H1 (cell line): Measurements from ENCODE around the gene PIGV. TPM values are rescaled to one million over a fixed set of nuclear protein-coding genes. Genes with fewer than 3 reads are reported as not detected.

Experiments used
- CTCF ChIA-PET: fragments of 300-600 bp; sonication (Branson Sonifier 250); formaldehyde crosslinking; loops from one replicate; lab custom pipeline; 2021; ENCODE audit not compliant: partially characterized antibody; lab: Charles Lee
- POLR2A ChIA-PET: fragments of 300-600 bp; sonication (Branson Sonifier 250); formaldehyde crosslinking; loops from one replicate; lab custom pipeline; 2021; ENCODE audit warnings: inconsistent platforms; ENCODE audit not compliant: partially characterized antibody; lab: Charles Lee
- DNase-seq, 2 experiments: peaks; one replicate each; pipeline versions ENCODE4 v3.0.0 to v3.0.0-alpha.2; 2010 to 2022; ENCODE audit warnings: low spot score in 2 of 2, low read depth in 1 of 2, mixed read lengths in 1 of 2
- FAIRE-seq: peaks from 2 replicates; lab custom pipeline; 2011; peaks lifted over from hg19 to GRCh38; lab: Jason Lieb, UNC
- H2AFZ ChIP-seq: 2 replicates; pipeline ENCODE4 v1.8.1; 2012; ENCODE audit warnings: low read length, inconsistent platforms
- H2AK5ac ChIP-seq: 2 replicates; pipeline ENCODE4 v1.6.1; 2013; ENCODE audit warnings: low read depth, low read length
- H2BK120ac ChIP-seq: replicated peaks from 2 replicates; pipeline ENCODE3; 2013; ENCODE audit warnings: low read depth, low read length, inconsistent platforms
- H2BK12ac ChIP-seq: 2 replicates; pipeline ENCODE4 v1.6.1; 2013; ENCODE audit warnings: low read depth, low read length
- H2BK15ac ChIP-seq: 2 replicates; pipeline ENCODE4 v1.6.1; 2013; ENCODE audit warnings: low read length
- H2BK20ac ChIP-seq: 2 replicates; pipeline ENCODE4 v1.6.1; 2013; ENCODE audit warnings: low read length
- H2BK5ac ChIP-seq: 2 replicates; pipeline ENCODE4 v1.6.1; 2013; ENCODE audit warnings: low read depth, low read length
- H3K14ac ChIP-seq: 2 replicates; pipeline ENCODE4 v1.6.1; 2013; ENCODE audit warnings: inconsistent platforms; ENCODE audit not compliant: insufficient read length
- H3K18ac ChIP-seq: 2 replicates; pipeline ENCODE4 v1.6.1; 2013; ENCODE audit warnings: low read length; ENCODE audit errors: extremely low read depth
- H3K23ac ChIP-seq: 2 replicates; pipeline ENCODE4 v1.6.1; 2013; ENCODE audit warnings: inconsistent platforms; ENCODE audit not compliant: insufficient read length
- H3K23me2 ChIP-seq: 2 replicates; pipeline ENCODE4 v1.6.1; 2013; ENCODE audit warnings: low read depth, low read length
- H3K27ac ChIP-seq: 2 replicates; pipeline ENCODE4 v1.6.1; 2011; ENCODE audit warnings: low read depth, low read length, inconsistent platforms
- H3K27me3 ChIP-seq, 4 experiments: replicated peaks in 1 of 4; 1 replicate in 1 of 4; 2 replicates in 3 of 4; pipeline versions ENCODE4 v1.6.1 to v1.8.1; 2011 to 2013; ENCODE audit warnings: low read length in 3 of 4, mild to moderate bottlenecking in 3 of 4, inconsistent platforms in 2 of 4, mixed read lengths in 2 of 4, moderate library complexity in 1 of 4; ENCODE audit not compliant: control insufficient read depth in 3 of 4, insufficient read depth in 3 of 4; ENCODE audit errors: extremely low read depth in 1 of 4
- H3K36me3 ChIP-seq, 4 experiments: 2 replicates each; pipeline versions ENCODE4 v1.6.1 to v1.8.1; 2011 to 2013; ENCODE audit warnings: mild to moderate bottlenecking in 4 of 4, low read length in 3 of 4, moderate library complexity in 2 of 4, control low read depth in 1 of 4, inconsistent platforms in 1 of 4; ENCODE audit not compliant: insufficient read depth in 4 of 4, control insufficient read depth in 2 of 4
- H3K4ac ChIP-seq: replicated peaks from 2 replicates; pipeline ENCODE3; 2013; ENCODE audit warnings: low read length, low read depth, mixed read lengths, inconsistent platforms; ENCODE audit not compliant: insufficient read length
- H3K4me1 ChIP-seq, 4 experiments: replicated peaks in 1 of 4; 1 replicate in 1 of 4; 2 replicates in 3 of 4; pipeline versions ENCODE4 v1.6.1 to v1.8.1; 2011 to 2013; ENCODE audit warnings: low read length in 3 of 4, inconsistent platforms in 2 of 4, mixed read lengths in 1 of 4; ENCODE audit not compliant: insufficient read depth in 4 of 4, control insufficient read depth in 3 of 4
- H3K4me2 ChIP-seq, 2 experiments: 2 replicates each; pipeline versions ENCODE4 v1.6.1 to v1.8.1; 2011 to 2013; ENCODE audit warnings: low read depth in 2 of 2, low read length in 2 of 2, control low read depth in 1 of 2, inconsistent platforms in 1 of 2, mild to moderate bottlenecking in 1 of 2; ENCODE audit not compliant: insufficient read depth in 1 of 2
- H3K4me3 ChIP-seq, 4 experiments: fragments of 200-600, 300-600 bp in 1 of 4; sonication (generic), shearing (Covaris generic), sonication (Bioruptor Twin) in 1 of 4; 2 replicates each; pipeline versions ENCODE4 v1.5.1 to v1.8.1; 2011 to 2016; ENCODE audit warnings: low read length in 4 of 4, low read depth in 3 of 4, control low read depth in 2 of 4, inconsistent platforms in 2 of 4, mild to moderate bottlenecking in 2 of 4, mixed read lengths in 1 of 4, moderate library complexity in 1 of 4; ENCODE audit not compliant: insufficient read depth in 2 of 4; ENCODE audit errors: extremely low read depth in 1 of 4
- H3K56ac ChIP-seq: replicated peaks from 2 replicates; pipeline ENCODE3; 2013; ENCODE audit warnings: low read depth, mild to moderate bottlenecking, mixed read lengths, low read length, inconsistent platforms; ENCODE audit not compliant: insufficient read length
- H3K79me1 ChIP-seq: 2 replicates; pipeline ENCODE4 v1.6.1; 2013; ENCODE audit warnings: low read depth, low read length, control low read depth
- H3K79me2 ChIP-seq, 2 experiments: 2 replicates each; pipeline versions ENCODE4 v1.6.1 to v1.8.1; 2012 to 2013; ENCODE audit warnings: low read length in 2 of 2, mild to moderate bottlenecking in 2 of 2, inconsistent platforms in 1 of 2; ENCODE audit not compliant: insufficient read depth in 2 of 2, control insufficient read depth in 1 of 2
- H3K9ac ChIP-seq, 4 experiments: replicated peaks in 1 of 4; 1 replicate in 1 of 4; 2 replicates in 3 of 4; pipeline versions ENCODE4 v1.6.1 to v1.8.1; 2011 to 2013; ENCODE audit warnings: low read depth in 3 of 4, low read length in 3 of 4, control low read depth in 2 of 4, mild to moderate bottlenecking in 2 of 4, moderate library complexity in 2 of 4, inconsistent platforms in 1 of 4; ENCODE audit errors: extremely low read depth in 1 of 4
- H3K9me3 ChIP-seq, 2 experiments: 2 replicates each; pipeline versions ENCODE4 v1.6.1 to v1.8.1; 2012 to 2013; ENCODE audit warnings: mild to moderate bottlenecking in 2 of 2, moderate library complexity in 2 of 2, control low read depth in 1 of 2, inconsistent platforms in 1 of 2, low read depth in 1 of 2, low read length in 1 of 2, mixed read lengths in 1 of 2; ENCODE audit not compliant: insufficient read depth in 2 of 2
- H4K20me1 ChIP-seq, 2 experiments: replicated peaks in 1 of 2; 2 replicates each; pipeline versions ENCODE3 to v1.8.1; 2011 to 2013; ENCODE audit warnings: inconsistent platforms in 2 of 2, low read length in 2 of 2, mild to moderate bottlenecking in 1 of 2; ENCODE audit not compliant: insufficient read depth in 2 of 2, control insufficient read depth in 1 of 2
- H4K5ac ChIP-seq: 2 replicates; pipeline ENCODE4 v1.6.1; 2013; ENCODE audit warnings: low read length, low read depth, mixed read lengths, inconsistent platforms; ENCODE audit not compliant: insufficient read length
- H4K8ac ChIP-seq: 2 replicates; pipeline ENCODE4 v1.8.0; 2013; ENCODE audit warnings: mild to moderate bottlenecking, moderate library complexity, low read length, inconsistent platforms; ENCODE audit not compliant: insufficient read depth; ENCODE audit errors: extremely low read depth
- H4K91ac ChIP-seq: replicated peaks from 2 replicates; pipeline ENCODE3; 2013; ENCODE audit warnings: low read length, mixed read lengths, inconsistent platforms; ENCODE audit not compliant: insufficient read length
- CTCF ChIP-seq, 3 experiments: IDR thresholded peaks; 1 replicate in 2 of 3; 2 replicates in 1 of 3; pipeline versions ENCODE4 v1.5.1 to v1.6.1; 2011; ENCODE audit warnings: low read length in 3 of 3, mild to moderate bottlenecking in 3 of 3, inconsistent platforms in 2 of 3, low read depth in 1 of 3, moderate library complexity in 1 of 3; ENCODE audit not compliant: insufficient read depth in 1 of 3; ENCODE audit errors: control extremely low read depth in 1 of 3
- NRF1 ChIP-seq: IDR thresholded peaks from 2 replicates; pipeline ENCODE4 v1.6.1; 2011; ENCODE audit warnings: mild to moderate bottlenecking, low read depth, low read length, improper control_type of control experiment
- TAF1 ChIP-seq: IDR thresholded peaks from 2 replicates; pipeline ENCODE4 v1.6.1; 2011; ENCODE audit warnings: mild to moderate bottlenecking, low read depth, low read length
- WGBS, 2 experiments: shearing (Covaris generic) in 1 of 2; methylation state at CpG; one replicate each; pipeline versions ENCODE4 v1.1.6 to v1.1.7; 2013 to 2015; ENCODE audit warnings: low lambda C conversion rate in 2 of 2, mixed read lengths in 2 of 2, inconsistent platforms in 1 of 2, low coverage in 1 of 2, missing lambda C conversion rate in 1 of 2; ENCODE audit not compliant: insufficient replicate concordance in 2 of 2, insufficient coverage in 1 of 2, insufficient read length in 1 of 2; ENCODE audit errors: extremely low coverage in 1 of 2, missing lambda C conversion rate in 1 of 2; 5-methylcytosine and 5-hydroxymethylcytosine counted together
- polyA plus RNA-seq, 7 experiments: library from polyadenylated mRNA; depleted of rRNA in 3 of 7; stranded (reverse) in 5 of 7; unstranded in 2 of 7; fragments of >200 nt in 5 of 7; fragments of 200-250 nt in 2 of 7; gene quantifications; 1 replicate in 5 of 7; 2 replicates in 1 of 7; 4 replicates in 1 of 7; pipeline versions ENCODE4 v1.2.1 to v1.2.3, GENCODE V29; 2011 to 2013; ENCODE audit warnings: missing spikeins in 2 of 7, mixed read lengths in 2 of 7
- total RNA-seq: library from RNA; stranded (reverse); fragmentation: NEBNext Ultra II Directional; extraction: Animal tissue kit (Norgen Biotek cat#: 25700); gene quantifications from 2 replicates; pipeline ENCODE4 v1.2.1, GENCODE V29; 2021

Gene PIGV
- total and polyA plus RNA-seq, 2 of the 8 experiments (the other 6 are each of a cell fraction or from before 2014, with no cell fraction given): 8.5 to 20.9 TPM

DNA sequence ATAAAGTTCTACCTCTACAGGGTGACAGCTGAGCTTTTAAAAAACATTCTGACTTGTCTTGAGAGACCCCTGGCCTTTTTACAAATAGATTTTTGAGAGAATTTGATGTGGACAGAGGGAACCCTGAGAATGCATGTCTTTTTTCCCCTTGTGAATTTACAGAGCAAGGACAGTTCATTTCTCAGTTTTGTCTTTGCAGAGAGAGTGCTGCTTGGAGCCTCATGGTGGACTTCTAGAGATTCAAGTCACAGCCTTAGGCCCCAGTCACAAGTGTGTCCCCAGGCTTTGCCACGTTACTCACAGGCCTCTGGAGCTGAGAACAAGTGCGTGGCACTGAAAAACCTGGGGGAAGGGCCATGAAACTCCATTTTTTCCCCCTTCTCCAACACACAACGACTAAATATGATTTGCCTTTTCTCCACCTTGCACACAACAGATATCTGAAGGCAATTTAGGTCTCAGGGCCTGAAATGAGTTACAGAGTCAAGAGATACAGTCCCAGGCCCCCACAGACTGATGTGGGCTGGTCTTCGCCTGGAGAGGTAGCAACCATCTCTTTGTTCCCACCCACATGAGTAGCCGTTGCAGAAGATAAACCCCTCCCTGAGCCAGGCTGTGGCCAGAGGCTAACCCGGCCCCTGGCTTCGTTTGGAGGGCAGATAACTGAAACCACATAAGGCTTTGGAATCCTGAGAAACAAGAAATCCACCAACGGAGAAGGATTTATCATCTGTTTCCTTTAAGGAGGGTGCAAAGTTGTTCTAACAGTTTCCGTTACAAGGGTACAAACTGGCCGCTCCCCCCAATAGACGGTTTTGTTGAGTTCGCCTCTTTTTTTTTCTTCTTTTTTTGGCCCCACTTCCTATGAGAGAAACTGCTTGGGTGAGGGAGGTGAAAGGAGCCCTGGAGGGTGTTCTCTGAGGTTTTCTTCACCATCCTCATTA is 1.0 kb upstream of the PIGV start:
- POLR2A ChIA-PET: interaction anchor here (1.0 to 11.6 kb wide), 9 partner anchors 8 to 184 kb away, joined by 3 to 118 read pairs (median 5); partner anchors contain the start of genes ARID1A and GPATCH3
- TF ChIP-seq TAF1 (peak; percentile 45; the same call in 1 of the 2 replicates), CTCF (IDR thresholded peaks at IDR 0.05; ENCODE audit: control extremely low read depth in 1 of 3, insufficient read depth in 1 of 3, low read depth in 1 of 3, low read length in 3 of 3) (peak in 1 of 3 experiments; percentile 13; a peak in 1 of 4 replicates), NRF1 (no peak)

More for the DNA sequence above, 1.0 kb upstream of the PIGV start:
- H3K79me2 ChIP-seq: no peaks in the 10 kb centered on the region
- peaks cover 14% of the 10 kb centered on the region for H3K23me2 ChIP-seq
- H3K18ac ChIP-seq: peak overlapping the region; percentile 81
- no peaks in the 10 kb centered on the region for H4K20me1 ChIP-seq
- H2BK12ac ChIP-seq: peak overlapping the region; percentile 86
- CTCF ChIA-PET: interaction anchor here (0.7 to 6.9 kb wide), 5 partner anchors 13 to 184 kb away, joined by 3 to 61 read pairs (median 4); no protein-coding TSS in a partner anchor
- H2AFZ ChIP-seq: no peak overlapping the region
- no peak overlapping the region for H3K56ac ChIP-seq
- no peak overlapping the region for H3K14ac ChIP-seq
- DNase-seq: peak in 1 of 2 experiments; percentile 63
- H3K27me3 ChIP-seq: no peaks in the 10 kb centered on the region
- H2BK20ac ChIP-seq: no peak overlapping the region; the same call in 1 of the 2 replicates
- peaks cover 0 to 7% (median under 1%) of the 10 kb centered on the region in 4 experiments; a peak in 1 of 8 replicates for H3K36me3 ChIP-seq
- H3K79me1 ChIP-seq: no peaks in the 10 kb centered on the region
- no peak overlapping the region for H2AK5ac ChIP-seq
- peak overlapping the region; percentile 13 for H2BK120ac ChIP-seq
- peak overlapping the region; percentile 72; the same call in 1 of the 2 replicates for H2BK5ac ChIP-seq
- peak overlapping the region; percentile 32; the same call in 1 of the 2 replicates for H2BK15ac ChIP-seq
- H4K8ac ChIP-seq: no peak overlapping the region
- peak overlapping the region; percentile 81 for H3K27ac ChIP-seq
- H4K91ac ChIP-seq: peak overlapping the region; percentile 76
- peak overlapping the region in 3 of 4 experiments; percentile 73 to 86 (median 74); a peak in 6 of 7 replicates for H3K9ac ChIP-seq
- H3K9me3 ChIP-seq: no peaks in the 10 kb centered on the region
- WGBS, 2 experiments: 41% methylated on average over 12 of the region's 12 CpGs; no CpG with 5 or more reads in 1 of the 2 experiments
- H3K4me2 ChIP-seq: peak overlapping the region; percentile 79 to 98
- peak overlapping the region; percentile 63 to 84 (median 73) for H3K4me3 ChIP-seq
- no peak for FAIRE-seq
- H3K23ac ChIP-seq: no peak overlapping the region
- no peak overlapping the region for H3K4ac ChIP-seq
- H4K5ac ChIP-seq: peak overlapping the region; percentile 81
- H3K4me1 ChIP-seq: peaks cover 7 to 19% (median 13%) of the 10 kb centered on the region in 4 experiments; a peak in 6 of 7 replicates
